Stimulated activated naive CD8-positive, alpha-beta T cell treated with anti-CD3 and anti-CD28 coated beads, Interleukin-15, amount 100 ng/mL, for 72 hours (primary cell): ENCODE measurements around the gene AKT2.

Experiments used
- ATAC-seq: fragments of 150-1000 bp; cut with Tn5 transposase; 2 replicates; pipeline ENCODE4 v1.10.0; 2021; ENCODE audit warnings: mild to moderate bottlenecking, moderate library complexity
- DNase-seq, 2 donors: peaks; one replicate each; pipeline ENCODE4 v3.0.0; 2021 to 2022
- H3K27ac Mint-ChIP-seq, 2 donors: one replicate each; pipeline ENCODE4 v1.8.0; 2022; ENCODE audit warnings: mild to moderate bottlenecking in 2 of 2, mixed read lengths in 2 of 2, moderate library complexity in 2 of 2
- H3K27me3 Mint-ChIP-seq: one replicate; pipeline ENCODE4 v1.8.0; 2022; ENCODE audit warnings: mixed read lengths
- H3K4me1 Mint-ChIP-seq: one replicate; pipeline ENCODE4 v1.8.0; 2022; ENCODE audit warnings: mild to moderate bottlenecking, mixed read lengths
- H3K4me3 Mint-ChIP-seq, 2 donors: one replicate each; pipeline ENCODE4 v1.8.0; 2022; ENCODE audit warnings: mild to moderate bottlenecking in 2 of 2, mixed read lengths in 2 of 2, moderate library complexity in 1 of 2
- H3K9me3 Mint-ChIP-seq, 2 donors: one replicate each; pipeline ENCODE4 v1.8.0; 2022; ENCODE audit warnings: mixed read lengths in 2 of 2

The AKT2 gene

DNA sequence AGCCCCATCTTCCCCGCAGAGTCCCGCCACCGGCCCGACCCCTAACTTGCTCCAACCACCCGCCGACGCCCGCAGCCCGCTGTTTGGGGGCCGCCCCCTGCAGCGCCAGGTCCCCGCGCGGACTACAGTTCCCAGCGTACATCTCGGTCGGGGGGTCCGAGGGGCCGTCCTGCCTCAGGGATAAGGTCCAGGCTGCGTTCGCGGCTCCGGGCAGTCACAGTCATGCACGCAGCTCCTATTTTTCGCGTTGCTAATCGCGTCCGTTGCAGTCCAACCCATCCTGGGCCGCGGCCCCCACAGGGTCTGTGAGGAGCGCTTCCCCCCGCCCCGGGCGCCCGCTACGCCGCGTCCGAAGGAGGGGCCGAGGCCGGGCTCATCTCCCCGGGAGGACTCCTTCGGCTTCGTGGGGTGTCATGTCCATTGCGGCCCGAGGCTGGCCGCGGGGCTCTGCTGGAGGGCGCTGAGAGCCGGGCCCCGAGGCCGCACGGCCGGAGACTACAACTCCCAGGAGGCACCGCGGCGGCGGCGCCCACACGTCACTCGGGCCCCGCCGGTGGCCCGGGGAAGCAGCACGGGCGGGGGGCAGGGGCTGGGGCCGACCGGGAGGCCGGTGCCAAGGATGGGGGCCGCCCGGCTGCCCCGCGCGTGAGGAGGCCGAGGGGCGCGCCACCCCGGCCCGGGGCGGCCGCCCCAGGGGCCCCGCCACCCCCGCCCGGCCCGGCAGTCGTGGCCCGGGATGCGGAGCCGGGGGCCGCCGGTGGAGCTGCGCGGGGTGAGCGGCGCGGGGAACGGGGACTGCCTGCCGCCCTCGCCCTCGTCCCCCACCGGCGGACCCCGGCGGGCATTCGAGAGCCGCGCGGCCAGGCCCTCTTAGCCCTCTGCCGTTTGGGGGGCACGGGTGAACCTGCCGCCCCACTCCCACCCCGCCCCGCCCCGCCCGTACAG lies 94.0 kb downstream of the AKT2 start, which contains the start of gene MAP3K10:
Gene MAP3K10, plus strand, starts transcription at position 536 of the 945 bp plus-strand sequence. CDS start 606 bp downstream, outside the sequence.
- Mint-ChIP-seq H3K9me3 (no peaks in the 10 kb centered on the region), H3K27ac (peak within 1 kb of the TSS; percentile 95), H3K4me3 (peak within 1 kb of the TSS; percentile 89 to 94), H3K4me1 (peaks cover 34% of the 10 kb centered on the region), H3K27me3 (no peaks in the 10 kb centered on the region)
- DNase-seq (peak; percentile 81 to 84), ATAC-seq (peak; percentile 91)

GRCh38 chr19:40184273-40184672 lies 100.9 kb downstream of the AKT2 start:
- no peak overlapping the region for H3K27ac Mint-ChIP-seq
- H3K27me3 Mint-ChIP-seq = peaks cover 11% of the 10 kb centered on the region
- no peaks in the 10 kb centered on the region for H3K4me1 Mint-ChIP-seq
- ATAC-seq (no peak), DNase-seq (no peak)
- no peak overlapping the region for H3K4me3 Mint-ChIP-seq
- H3K9me3 Mint-ChIP-seq = no peaks in the 10 kb centered on the region
